Panc1 (cell line): ENCODE data around the gene AGPS. TPM values are rescaled to one million over a fixed set of nuclear protein-coding genes. Genes with fewer than 3 reads are reported as not detected.
"Not testable (repeated sequence)": the region's sequence is repeated elsewhere in the genome, so short reads cannot be mapped to it uniquely, and the experiment has no call there.

Experiments
- ATAC-seq: fragments of 200-7000 bp; cut with Tn5 transposase; 2 replicates; pipeline ENCODE4 v1.9.1; 2020; ENCODE audit warnings: mild to moderate bottlenecking, moderate library complexity
- BruUV-seq: library from RNA; stranded (reverse); fragments of 400-500 nt; replicated peaks from 2 replicates; lab custom pipeline; 2021; lab: Mats Ljungman, UMichigan
- CTCF ChIA-PET: fragments of 300-600 bp; sonication (Branson Sonifier 250); formaldehyde crosslinking; loops from one replicate; lab custom pipeline; 2022; ENCODE audit warnings: antibody characterized with exemption; lab: Charles Lee
- POLR2A ChIA-PET: fragments of 300-600 bp; sonication (Branson Sonifier 250); formaldehyde crosslinking; loops from one replicate; lab custom pipeline; 2022; ENCODE audit warnings: antibody characterized with exemption; lab: Charles Lee
- DNase-seq: peaks from one replicate; pipeline ENCODE4 v3.0.0-alpha.2; 2010; ENCODE audit warnings: low read depth, low spot score
- H3K27ac ChIP-seq: 2 replicates; pipeline ENCODE4 v1.5.1; 2011; ENCODE audit warnings: mild to moderate bottlenecking, low read length, inconsistent platforms
- H3K27me3 ChIP-seq: fragments of 200-500 bp; sonication (Bioruptor generic); 2 replicates; pipeline ENCODE4 v1.6.0; 2014; ENCODE audit warnings: low read length, inconsistent platforms; ENCODE audit not compliant: control insufficient read depth, insufficient read depth
- H3K36me3 ChIP-seq: fragments of 200-500 bp; sonication (Bioruptor generic); 2 replicates; pipeline ENCODE4 v1.5.1; 2014; ENCODE audit warnings: inconsistent platforms, mild to moderate bottlenecking, low read length, moderate library complexity; ENCODE audit not compliant: control insufficient read depth, insufficient read depth
- H3K4me1 ChIP-seq: 2 replicates; pipeline ENCODE4 v1.5.1; 2011; ENCODE audit warnings: inconsistent platforms, mild to moderate bottlenecking, low read length, moderate library complexity; ENCODE audit not compliant: control insufficient read depth, insufficient read depth
- H3K4me3 ChIP-seq, 2 experiments: 2 replicates each; pipeline ENCODE4 v1.5.1; 2011 to 2012; ENCODE audit warnings: low read depth in 2 of 2, low read length in 2 of 2, mild to moderate bottlenecking in 2 of 2, inconsistent platforms in 1 of 2, moderate library complexity in 1 of 2
- H3K9me3 ChIP-seq: fragments of 200-500 bp; sonication (Bioruptor generic); 2 replicates; pipeline ENCODE4 v1.5.1; 2014; ENCODE audit warnings: low read depth, mild to moderate bottlenecking, inconsistent platforms, low read length, moderate library complexity; ENCODE audit not compliant: control insufficient read depth, insufficient read depth
- CTCF ChIP-seq: fragments of 450-650 bp; IDR thresholded peaks from 2 replicates; pipeline ENCODE4 v1.5.1; 2017; ENCODE audit warnings: mild to moderate bottlenecking
- POLR2AphosphoS5 ChIP-seq: IDR thresholded peaks from 2 replicates; pipeline ENCODE4 v1.6.1; 2012; ENCODE audit warnings: mild to moderate bottlenecking, low read depth, low read length, moderate library complexity
- REST ChIP-seq, 2 experiments: IDR thresholded peaks; 2 replicates each; pipeline ENCODE4 v1.6.1; 2011 to 2012; ENCODE audit warnings: low read depth in 2 of 2, control low read depth in 1 of 2, low read length in 1 of 2, mild to moderate bottlenecking in 1 of 2, moderate library complexity in 1 of 2; ENCODE audit not compliant: insufficient read depth in 1 of 2
- SIN3A ChIP-seq: IDR thresholded peaks from 2 replicates; pipeline ENCODE4 v1.6.1; 2012; ENCODE audit warnings: low read depth, mild to moderate bottlenecking, low read length, moderate library complexity, borderline replicate concordance; ENCODE audit not compliant: insufficient read depth
- TCF7L2 ChIP-seq: IDR thresholded peaks from 2 replicates; pipeline ENCODE4 v1.6.1; 2011; ENCODE audit warnings: mild to moderate bottlenecking, low read depth, low read length, inconsistent platforms
- in situ Hi-C: cut with HindIII; loops from 2 replicates; pipeline ENCODE4 v1.10.0; 2016; ENCODE audit warnings: low sequenced_read_pairs, low pct_unique_long_range_greater_than_20kb
- intact Hi-C: fragments of 100-400 bp; cut with micrococcal nuclease; formaldehyde crosslinking; loops from one replicate; pipeline ENCODE4 v1.10.0; 2022; ENCODE audit not compliant: unreplicated experiment
- total RNA-seq: library from RNA; stranded (reverse); gene quantifications from one replicate; pipeline ENCODE4 v1.2.1, GENCODE V29; 2021; ENCODE audit not compliant: unreplicated experiment

The AGPS gene
- total RNA-seq, 1 experiment from 2014 or later = 68.7 TPM

- in situ Hi-C loops (no loop called here), intact Hi-C loops (loop anchor here (5.0 kb wide), 2 partner anchors 257 to 303 kb away; no protein-coding TSS in a partner anchor)
- CTCF ChIA-PET = no interaction called here
- DNase-seq = no peak
- Histone ChIP-seq H3K27me3 (no peaks in the 10 kb centered on the region), H3K9me3 (no peaks in the 10 kb centered on the region), H3K4me1 (peaks cover 11% of the 10 kb centered on the region; the same call in 1 of the 2 replicates), H3K27ac (peak overlapping the region; percentile 78; the same call in 1 of the 2 replicates), H3K36me3 (peaks cover 5% of the 10 kb centered on the region; the same call in 1 of the 2 replicates), H3K4me3 (no peak overlapping the region)
- no peak for ATAC-seq
- POLR2A ChIA-PET = no interaction called here
- TF ChIP-seq TCF7L2 (peak; percentile 47), SIN3A (no peak)
- BruUV-seq = no TSS peak
Observed at GRCh38 chr2:177419274-177419673, 26.7 kb downstream of the AGPS start.

GRCh38 chr2:177422271-177422670 is 29.7 kb downstream of the AGPS start:
- Histone ChIP-seq H3K27me3 (no peaks in the 10 kb centered on the region), H3K4me3 (no peak overlapping the region), H3K4me1 (peaks cover 11% of the 10 kb centered on the region; the same call in 1 of the 2 replicates), H3K36me3 (peaks cover 5% of the 10 kb centered on the region; the same call in 1 of the 2 replicates), H3K9me3 (peaks cover 4% of the 10 kb centered on the region; the same call in 1 of the 2 replicates), H3K27ac (no peak overlapping the region)
- in situ Hi-C loops (no loop called here), intact Hi-C loops (no loop called here)
- TF ChIP-seq SIN3A (no peak), POLR2AphosphoS5 (no peak), TCF7L2 (no peak), REST (IDR thresholded peaks at IDR 0.05; ENCODE audit: insufficient read depth in 1 of 2, low read depth in 2 of 2, low read length in 1 of 2) (no peak), CTCF (no peak)
- no peak for DNase-seq
- ChIA-PET CTCF (no interaction called here), POLR2A (no interaction called here)
- ATAC-seq = no peak
- BruUV-seq = no TSS peak

- H3K9me3 ChIP-seq, intact Hi-C loops, CTCF ChIA-PET, in situ Hi-C loops, POLR2A ChIA-PET, DNase-seq, H3K27me3 ChIP-seq, H3K36me3 ChIP-seq, ATAC-seq, BruUV-seq, H3K4me3 ChIP-seq, H3K27ac ChIP-seq, H3K4me1 ChIP-seq: not testable (repeated sequence)
Observed at GRCh38 chr2:177424120-177424519, 31.5 kb downstream of the AGPS start.

- H3K4me1 ChIP-seq, H3K9me3 ChIP-seq, intact Hi-C loops, POLR2A ChIA-PET, in situ Hi-C loops, H3K4me3 ChIP-seq, H3K27ac ChIP-seq, BruUV-seq, H3K36me3 ChIP-seq, H3K27me3 ChIP-seq, CTCF ChIA-PET, ATAC-seq, DNase-seq: not testable (repeated sequence)
Observed at GRCh38 chr2:177424620-177425019, 32.0 kb downstream of the AGPS start.
